HepG2 (cell line): ENCODE measurements around the gene RAB40C. TPM values are rescaled to one million over a fixed set of nuclear protein-coding genes. Genes with fewer than 3 reads are reported as not detected.

Experiments
- ATF7 ChIP-seq, 2 experiments: fragments of 450-650 bp in 1 of 2; sonication (generic) in 1 of 2; formaldehyde crosslinking in 1 of 2; IDR thresholded peaks; 2 replicates each; pipeline versions ENCODE4 v1.4.0 to v1.6.1; 2016 to 2020; ENCODE audit warnings: antibody characterized with exemption in 1 of 2, mild to moderate bottlenecking in 1 of 2, missing genetic modification reagents in 1 of 2
- CBX2 ChIP-seq, 2 experiments: fragments of 200-600 bp in 1 of 2; sonication (generic); formaldehyde crosslinking in 1 of 2; IDR thresholded peaks; 2 replicates each; pipeline versions ENCODE4 v1.7.0 to v1.8.1; 2018 to 2022; ENCODE audit warnings: low read depth in 2 of 2, low read length in 1 of 2, mild to moderate bottlenecking in 1 of 2, missing genetic modification reagents in 1 of 2
- NCOR1 ChIP-seq: fragments of 200-600 bp; sonication (generic); IDR thresholded peaks from 2 replicates; pipeline ENCODE4 v1.7.0; 2017; ENCODE audit warnings: antibody characterized with exemption, low read length, borderline replicate concordance
- NFE2L2 ChIP-seq: fragments of 150-350 bp; IDR thresholded peaks from 2 replicates; pipeline ENCODE4 v1.6.1; 2014; ENCODE audit warnings: low read length
- NFIB ChIP-seq: sonication (generic); formaldehyde crosslinking; IDR thresholded peaks from 2 replicates; pipeline ENCODE4 v1.9.0; 2021; ENCODE audit warnings: missing genetic modification reagents, mild to moderate bottlenecking, borderline replicate concordance
- NR3C1 ChIP-seq: sonication (generic); formaldehyde crosslinking; IDR thresholded peaks from 2 replicates; pipeline ENCODE4 v1.4.0; 2020; ENCODE audit warnings: missing genetic modification reagents
- PBX2 ChIP-seq: IDR thresholded peaks from 2 replicates; pipeline ENCODE4 v1.6.1; 2016; ENCODE audit warnings: control low read depth
- SKIL ChIP-seq: sonication (generic); formaldehyde crosslinking; IDR thresholded peaks from 2 replicates; pipeline ENCODE4 v1.8.0; 2022; ENCODE audit warnings: missing genetic modification reagents, mild to moderate bottlenecking, moderate library complexity, borderline replicate concordance
- SNAI1 ChIP-seq: sonication (generic); formaldehyde crosslinking; IDR thresholded peaks from 2 replicates; pipeline ENCODE4 v1.5.0; 2020; ENCODE audit warnings: mild to moderate bottlenecking, missing genetic modification reagents, borderline replicate concordance
- SOX6 ChIP-seq, 2 experiments: fragments of 450-650 bp in 1 of 2; sonication (generic) in 1 of 2; formaldehyde crosslinking in 1 of 2; IDR thresholded peaks; 2 replicates each; pipeline versions ENCODE4 v1.4.0 to v1.6.1; 2017 to 2020; ENCODE audit warnings: antibody characterized with exemption in 1 of 2, mild to moderate bottlenecking in 1 of 2, missing genetic modification reagents in 1 of 2
- ZBTB25 ChIP-seq: IDR thresholded peaks from 2 replicates; pipeline ENCODE4 v1.6.1; 2018; ENCODE audit warnings: missing genetic modification reagents
- ZNF318 ChIP-seq: sonication (generic); formaldehyde crosslinking; IDR thresholded peaks from 2 replicates; pipeline ENCODE4 v1.4.0; 2020; ENCODE audit warnings: mild to moderate bottlenecking, missing genetic modification reagents
- ZNF562 ChIP-seq: sonication (generic); formaldehyde crosslinking; IDR thresholded peaks from 2 replicates; pipeline ENCODE4 v1.8.0; 2022; ENCODE audit warnings: missing genetic modification reagents, borderline replicate concordance
- ZNF775 ChIP-seq: sonication (generic); formaldehyde crosslinking; IDR thresholded peaks from 2 replicates; pipeline ENCODE4 v1.4.0; 2020; ENCODE audit warnings: missing genetic modification reagents, mild to moderate bottlenecking, moderate library complexity, borderline replicate concordance
- polyA plus RNA-seq, 8 experiments: library from polyadenylated mRNA; depleted of rRNA in 3 of 8; stranded (reverse) in 7 of 8; unstranded in 1 of 8; fragments of >200 nt; fragmentation: Illumina TruSeq in 4 of 8; extraction: Trizol in 4 of 8; gene quantifications; 2 replicates each; pipeline versions ENCODE4 v1.2.1 to v1.2.3, GENCODE V29; 2011 to 2016; ENCODE audit warnings: low read depth in 4 of 8, missing spikeins in 1 of 8, mixed read lengths in 1 of 8; ENCODE audit not compliant: insufficient read depth in 1 of 8
- total RNA-seq, 5 experiments: library from RNA; depleted of rRNA; stranded (reverse); fragments of >200 nt; fragmentation: Illumina TruSeq; extraction: Trizol; gene quantifications; 2 replicates each; pipeline ENCODE4 v1.2.3, GENCODE V29; 2016; ENCODE audit warnings: low read depth in 1 of 5

Gene RAB40C
- total and polyA plus RNA-seq, 2 of the 13 experiments (the other 11 are each of a cell fraction or from before 2014, with no cell fraction given), result 7.7 to 11.5 TPM

- TF ChIP-seq SOX6 (IDR thresholded peaks at IDR 0.05), result no peak
- TF ChIP-seq SOX6 (CRISPR knock-in tag; IDR thresholded peaks at IDR 0.05), result peak; percentile 67
- no peak for TF ChIP-seq NR3C1 (CRISPR knock-in tag)
- TF ChIP-seq ZNF775 (CRISPR knock-in tag), result no peak
- TF ChIP-seq ZNF318 (CRISPR knock-in tag), result no peak
- no peak for TF ChIP-seq SKIL (CRISPR knock-in tag)
- TF ChIP-seq SNAI1 (CRISPR knock-in tag), result 0 out of 2 replicates have a peak, but pooled peaks have one; percentile 55
- TF ChIP-seq ZBTB25, result peak; percentile 19
- TF ChIP-seq ATF7 (IDR thresholded peaks at IDR 0.05), result no peak
- TF ChIP-seq ATF7 (CRISPR knock-in tag; IDR thresholded peaks at IDR 0.05), result no peak
- TF ChIP-seq CBX2 (IDR thresholded peaks at IDR 0.05; ENCODE audit: low read depth, low read length), result no peak
- TF ChIP-seq CBX2 (CRISPR knock-in tag; IDR thresholded peaks at IDR 0.05; ENCODE audit: low read depth), result no peak
- no peak for TF ChIP-seq ZNF562
- TF ChIP-seq NCOR1, result no peak
- no peak for TF ChIP-seq NFE2L2
- no peak for TF ChIP-seq PBX2
- TF ChIP-seq NFIB, result no peak
These were observed 793 bp upstream of the RAB40C start (continued) for GRCh38 chr16:588889-589657.
